HG03108 (cell line): ENCODE data around the gene SMAD3.
"Not testable (repeated sequence)": the region's sequence is repeated elsewhere in the genome, so short reads cannot be mapped to it uniquely, and the experiment has no call there.

Source experiments
- ATAC-seq: cut with Tn5 transposase; IDR thresholded peaks from one replicate; pipeline ENCODE4 v1.9.1; 2021; ENCODE audit warnings: moderate library complexity; ENCODE audit not compliant: unreplicated experiment

SMAD3 gene

GRCh38 chr15:67140078-67140833 is 74.9 kb downstream of the SMAD3 start:
- no peak for ATAC-seq

- ATAC-seq, result no peak
Observed at GRCh38 chr15:67142092-67142766, 76.8 kb downstream of the SMAD3 start.

- no peak for ATAC-seq
Observed at GRCh38 chr15:67142767-67143100, 77.3 kb downstream of the SMAD3 start.

- ATAC-seq, result no peak
Observed at GRCh38 chr15:67143646-67144045, 78.2 kb downstream of the SMAD3 start.

- no peak for ATAC-seq
Observed at GRCh38 chr15:67144609-67145311, 79.4 kb downstream of the SMAD3 start.

- no peak for ATAC-seq
Observed at GRCh38 chr15:67145312-67145610, 79.9 kb downstream of the SMAD3 start.

- no peak for ATAC-seq
Observed at GRCh38 chr15:67145710-67146109, 80.3 kb downstream of the SMAD3 start.

- no peak for ATAC-seq
Observed at GRCh38 chr15:67146234-67146633, 80.8 kb downstream of the SMAD3 start.

GRCh38 chr15:67146875-67147381 is 81.5 kb downstream of the SMAD3 start:
- no peak for ATAC-seq

GRCh38 chr15:67147396-67147949 is 82.1 kb downstream of the SMAD3 start:
- ATAC-seq, result no peak

- no peak for ATAC-seq
Observed at GRCh38 chr15:67148196-67148701, 82.8 kb downstream of the SMAD3 start.

- no peak for ATAC-seq
Observed at GRCh38 chr15:67149068-67149772, 83.8 kb downstream of the SMAD3 start.

- no peak for ATAC-seq
Observed at GRCh38 chr15:67149773-67150022, 84.3 kb downstream of the SMAD3 start.

- no peak for ATAC-seq
Observed at GRCh38 chr15:67150023-67150860, 84.8 kb downstream of the SMAD3 start.

GRCh38 chr15:67152429-67152828 is 87.0 kb downstream of the SMAD3 start:
- no peak for ATAC-seq

GRCh38 chr15:67153044-67153443 is 87.6 kb downstream of the SMAD3 start:
- ATAC-seq, result not testable (repeated sequence)

GRCh38 chr15:67154249-67154648 is 88.8 kb downstream of the SMAD3 start:
- no peak for ATAC-seq

GRCh38 chr15:67156426-67156825 is 91.0 kb downstream of the SMAD3 start:
- no peak for ATAC-seq

- ATAC-seq, result no peak
Observed at GRCh38 chr15:67156834-67157233, 91.4 kb downstream of the SMAD3 start.

GRCh38 chr15:67157521-67158252 is 92.3 kb downstream of the SMAD3 start:
- ATAC-seq, result no peak
